Measurements from ENCODE around the gene ARHGAP10. TPM values are rescaled to one million over a fixed set of nuclear protein-coding genes. Genes with fewer than 3 reads are reported as not detected.

Gene ARHGAP10
- total RNA-seq, 2 donors from 2014 or later: 23.9 to 28.7 TPM

DNA sequence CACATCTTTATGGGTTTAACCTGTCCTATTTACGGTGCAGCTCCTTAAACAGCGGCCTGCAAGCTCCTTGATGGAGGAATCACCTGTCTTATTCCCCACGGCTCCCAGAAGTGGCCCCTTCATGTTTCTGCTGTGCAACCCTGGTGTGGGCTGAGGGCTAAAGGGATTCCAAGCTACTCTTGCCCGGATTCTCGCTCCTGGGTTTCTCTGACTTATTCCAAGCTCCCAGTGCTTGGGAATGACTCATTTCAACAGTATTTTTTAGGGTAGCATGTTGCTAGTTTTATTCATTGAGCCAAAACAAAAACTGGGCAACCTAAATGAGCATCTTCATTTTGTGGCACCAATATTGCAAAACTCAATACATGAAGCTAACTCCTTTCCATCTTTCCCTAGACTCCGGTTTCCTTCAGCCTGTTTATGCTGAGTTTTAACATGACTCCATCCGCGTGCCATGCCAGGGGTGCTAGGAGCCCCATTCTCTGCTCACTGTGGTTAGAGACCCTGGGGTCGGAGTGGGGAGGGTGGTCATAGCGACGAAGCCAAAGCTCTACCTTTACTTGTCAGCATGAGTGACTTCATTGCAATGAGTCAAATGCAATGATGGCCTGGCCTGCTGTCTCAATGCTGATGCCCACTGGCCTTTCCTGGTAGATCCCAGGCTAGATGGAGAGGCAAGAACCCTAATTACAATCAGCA lies 360.6 kb downstream of the ARHGAP10 start:
- WGBS, 2 donors: 95% methylated on average over 11 of the region's 11 CpGs
- ATAC-seq: no peak
- Histone ChIP-seq H3K27ac (no peak overlapping the region), H3K27me3 (no peaks in the 10 kb centered on the region), H3K4me1 (no peaks in the 10 kb centered on the region), H3K9me3 (no peaks in the 10 kb centered on the region), H3K36me3 (replicated peaks in 1 of 2; ENCODE audit: insufficient read depth in 1 of 2, low read depth in 2 of 2) (no peaks in the 10 kb centered on the region), H3K4me3 (no peak overlapping the region)
- TF ChIP-seq, protein P1, sequence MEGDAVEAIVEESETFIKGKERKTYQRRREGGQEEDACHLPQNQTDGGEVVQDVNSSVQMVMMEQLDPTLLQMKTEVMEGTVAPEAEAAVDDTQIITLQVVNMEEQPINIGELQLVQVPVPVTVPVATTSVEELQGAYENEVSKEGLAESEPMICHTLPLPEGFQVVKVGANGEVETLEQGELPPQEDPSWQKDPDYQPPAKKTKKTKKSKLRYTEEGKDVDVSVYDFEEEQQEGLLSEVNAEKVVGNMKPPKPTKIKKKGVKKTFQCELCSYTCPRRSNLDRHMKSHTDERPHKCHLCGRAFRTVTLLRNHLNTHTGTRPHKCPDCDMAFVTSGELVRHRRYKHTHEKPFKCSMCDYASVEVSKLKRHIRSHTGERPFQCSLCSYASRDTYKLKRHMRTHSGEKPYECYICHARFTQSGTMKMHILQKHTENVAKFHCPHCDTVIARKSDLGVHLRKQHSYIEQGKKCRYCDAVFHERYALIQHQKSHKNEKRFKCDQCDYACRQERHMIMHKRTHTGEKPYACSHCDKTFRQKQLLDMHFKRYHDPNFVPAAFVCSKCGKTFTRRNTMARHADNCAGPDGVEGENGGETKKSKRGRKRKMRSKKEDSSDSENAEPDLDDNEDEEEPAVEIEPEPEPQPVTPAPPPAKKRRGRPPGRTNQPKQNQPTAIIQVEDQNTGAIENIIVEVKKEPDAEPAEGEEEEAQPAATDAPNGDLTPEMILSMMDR (IDR thresholded peaks at IDR 0.05): no peak
- no peak for TF ChIP-seq POLR2A (IDR thresholded peaks at IDR 0.05)
- intact Hi-C loops (cut with DNase I): no loop called here
- no peak for DNase-seq

DNA sequence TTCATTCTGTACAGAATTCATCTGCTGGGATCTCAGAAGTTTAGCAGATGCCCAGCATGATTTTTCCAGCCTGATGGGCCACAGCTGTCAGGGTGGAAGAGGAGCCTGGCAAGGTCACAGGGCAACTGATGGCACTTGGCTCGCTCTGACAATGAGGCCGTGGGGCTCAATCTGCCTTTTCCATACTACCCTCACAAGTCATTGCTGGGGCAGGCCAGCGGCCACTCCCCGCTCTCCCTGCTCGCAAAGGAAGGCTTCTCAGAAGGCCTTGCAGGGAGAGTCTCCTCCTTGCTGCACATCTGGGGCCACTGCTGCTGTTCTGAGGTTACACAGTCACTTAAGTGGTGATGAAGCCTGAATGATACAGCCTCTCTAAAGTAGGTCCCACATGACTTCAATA lies 361.2 kb downstream of the ARHGAP10 start:
- 98% methylated on average over 5 of the region's 5 CpGs; no CpG with 5 or more reads in 1 of the 2 donors for WGBS, 2 donors
- Histone ChIP-seq H3K27ac (no peak overlapping the region), H3K36me3 (replicated peaks in 1 of 2; ENCODE audit: insufficient read depth in 1 of 2, low read depth in 2 of 2) (no peaks in the 10 kb centered on the region), H3K4me3 (no peak overlapping the region), H3K27me3 (no peaks in the 10 kb centered on the region), H3K9me3 (no peaks in the 10 kb centered on the region), H3K4me1 (no peaks in the 10 kb centered on the region)
- no peak for ATAC-seq
- no peak for DNase-seq
- intact Hi-C loops (cut with DNase I): no loop called here
- TF ChIP-seq, protein P1 (IDR thresholded peaks at IDR 0.05): no peak
- no peak for TF ChIP-seq POLR2A (IDR thresholded peaks at IDR 0.05)

DNA sequence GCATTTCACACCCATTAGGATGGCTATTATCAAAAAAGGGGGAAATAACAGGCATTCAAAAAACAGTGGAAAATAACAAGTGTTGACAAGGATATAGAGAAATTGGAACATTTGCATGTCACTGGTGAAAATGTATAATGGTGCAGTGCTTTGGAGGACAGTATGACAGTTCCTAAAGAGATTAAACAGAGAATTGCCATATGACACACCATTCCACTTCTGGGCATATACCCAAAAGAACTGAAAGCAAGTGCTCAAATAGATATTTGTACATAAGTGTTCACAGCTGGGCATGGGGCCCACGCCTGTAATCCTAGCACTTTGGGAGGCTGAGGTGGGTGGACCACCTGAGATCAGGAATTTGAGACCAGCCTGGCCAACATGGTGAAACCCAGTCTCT lies 362.3 kb downstream of the ARHGAP10 start:
- Histone ChIP-seq H3K36me3 (replicated peaks in 1 of 2; ENCODE audit: insufficient read depth in 1 of 2, low read depth in 2 of 2) (no peaks in the 10 kb centered on the region), H3K4me1 (no peaks in the 10 kb centered on the region), H3K27me3 (no peaks in the 10 kb centered on the region), H3K9me3 (no peaks in the 10 kb centered on the region), H3K27ac (no peak overlapping the region), H3K4me3 (no peak overlapping the region)
- TF ChIP-seq, protein P1 (IDR thresholded peaks at IDR 0.05): no peak
- no peak for TF ChIP-seq POLR2A (IDR thresholded peaks at IDR 0.05)
- WGBS, 2 donors: 83 to 90% methylated on average over 1 of the region's 1 CpG
- intact Hi-C loops (cut with DNase I): no loop called here
- ATAC-seq (no peak), DNase-seq (no peak)

DNA sequence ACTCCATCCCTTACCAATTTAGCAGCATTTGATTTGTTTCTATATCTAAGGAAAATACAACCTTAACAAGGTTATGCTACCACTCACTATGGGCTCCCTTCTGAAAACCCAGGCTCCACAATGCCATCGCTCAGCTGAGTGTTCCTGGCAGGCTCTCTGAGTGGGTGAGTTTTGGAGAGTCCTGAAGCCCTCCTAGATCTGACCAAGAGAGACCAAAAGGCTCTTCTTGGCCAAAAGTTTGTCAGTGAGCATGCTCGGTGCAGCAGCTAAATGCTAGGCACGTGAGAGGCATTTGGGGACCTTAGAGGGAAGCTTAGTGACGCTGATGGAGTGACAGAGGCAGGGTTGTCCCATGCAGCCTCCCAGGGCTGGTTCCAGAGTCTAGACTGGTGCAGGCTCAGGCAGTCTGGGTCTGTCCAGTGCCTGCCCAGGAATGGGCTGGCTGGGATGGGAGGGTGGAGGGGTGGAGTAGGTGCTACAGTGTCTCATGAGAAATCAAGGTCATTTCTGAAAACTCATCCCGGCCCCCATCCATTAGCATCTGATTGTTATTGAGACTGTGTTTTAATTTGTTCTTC lies 363.5 kb downstream of the ARHGAP10 start:
- Histone ChIP-seq H3K27ac (no peak overlapping the region), H3K4me1 (no peaks in the 10 kb centered on the region), H3K4me3 (no peak overlapping the region), H3K27me3 (no peaks in the 10 kb centered on the region), H3K9me3 (no peaks in the 10 kb centered on the region), H3K36me3 (replicated peaks in 1 of 2; ENCODE audit: insufficient read depth in 1 of 2, low read depth in 2 of 2) (no peaks in the 10 kb centered on the region)
- intact Hi-C loops (cut with DNase I): no loop called here
- DNase-seq (no peak), ATAC-seq (no peak)
- TF ChIP-seq, protein P1 (IDR thresholded peaks at IDR 0.05): no peak
- TF ChIP-seq POLR2A (IDR thresholded peaks at IDR 0.05): no peak
- WGBS, 2 donors: 95 to 99% methylated on average over 5 of the region's 5 CpGs

GRCh38 chr4:148097801-148098200 lies 365.9 kb downstream of the ARHGAP10 start:
- Histone ChIP-seq H3K4me1 (no peaks in the 10 kb centered on the region), H3K27ac (no peak overlapping the region), H3K36me3 (replicated peaks in 1 of 2; ENCODE audit: insufficient read depth in 1 of 2, low read depth in 2 of 2) (no peaks in the 10 kb centered on the region), H3K9me3 (no peaks in the 10 kb centered on the region), H3K4me3 (no peak overlapping the region), H3K27me3 (no peaks in the 10 kb centered on the region)
- 97% methylated on average over 5 of the region's 5 CpGs for WGBS, 2 donors
- no peak for TF ChIP-seq POLR2A (IDR thresholded peaks at IDR 0.05)
- TF ChIP-seq, protein P1 (IDR thresholded peaks at IDR 0.05): no peak
- ATAC-seq (no peak), DNase-seq (no peak)
- intact Hi-C loops (cut with DNase I): no loop called here
